HepG2 (cell line): ENCODE results near the gene MOV10L1. TPM values are rescaled to one million over a fixed set of nuclear protein-coding genes. Genes with fewer than 3 reads are reported as not detected.

Experiments
- CBX5 ChIP-seq: sonication (generic); formaldehyde crosslinking; IDR thresholded peaks from 2 replicates; pipeline ENCODE4 v1.4.0; 2020; ENCODE audit warnings: missing genetic modification reagents, borderline replicate concordance
- E2F2 ChIP-seq: sonication (generic); formaldehyde crosslinking; IDR thresholded peaks from 2 replicates; pipeline ENCODE4 v1.4.0; 2020; ENCODE audit warnings: missing genetic modification reagents, borderline replicate concordance
- KAT8 ChIP-seq: IDR thresholded peaks from 2 replicates; pipeline ENCODE4 v1.6.1; 2016; ENCODE audit warnings: missing genetic modification reagents, missing compliant biosample characterization
- KLF9 ChIP-seq: IDR thresholded peaks from 2 replicates; pipeline ENCODE4 v1.6.1; 2016; ENCODE audit warnings: low read depth
- MTA3 ChIP-seq: sonication (generic); formaldehyde crosslinking; IDR thresholded peaks from 2 replicates; pipeline ENCODE4 v1.4.0; 2020; ENCODE audit warnings: missing genetic modification reagents
- NCOA5 ChIP-seq: sonication (generic); formaldehyde crosslinking; IDR thresholded peaks from 2 replicates; pipeline ENCODE4 v1.4.0; 2020; ENCODE audit warnings: missing genetic modification reagents
- NFIC ChIP-seq: IDR thresholded peaks from 2 replicates; pipeline ENCODE4 v1.6.1; 2012; ENCODE audit warnings: mild to moderate bottlenecking, low read length, inconsistent platforms
- POLR2AphosphoS5 ChIP-seq: IDR thresholded peaks from 2 replicates; pipeline ENCODE4 v1.6.1; 2012; ENCODE audit warnings: low read depth, low read length
- PTBP1 ChIP-seq: fragments of 200-400 bp; formaldehyde crosslinking; IDR thresholded peaks from 2 replicates; pipeline ENCODE4 v1.6.1; 2018; ENCODE audit warnings: low read length, low read depth; ENCODE audit not compliant: poor library complexity, severe bottlenecking
- SRY ChIP-seq: sonication (generic); formaldehyde crosslinking; IDR thresholded peaks from 2 replicates; pipeline ENCODE4 v1.8.0; 2022; ENCODE audit warnings: mild to moderate bottlenecking, missing genetic modification reagents
- SUZ12 ChIP-seq: fragments of 150-350 bp; IDR thresholded peaks from 2 replicates; pipeline ENCODE4 v1.6.1; 2014; ENCODE audit warnings: low read depth, low read length
- ZFX ChIP-seq: sonication (generic); formaldehyde crosslinking; IDR thresholded peaks from 2 replicates; pipeline ENCODE4 v1.4.0; 2020; ENCODE audit warnings: mild to moderate bottlenecking, low read depth, missing genetic modification reagents, moderate library complexity
- ZNF235 ChIP-seq: sonication (generic); formaldehyde crosslinking; IDR thresholded peaks from 2 replicates; pipeline ENCODE4 v1.8.1; 2023; ENCODE audit warnings: mild to moderate bottlenecking, missing genetic modification reagents, borderline replicate concordance
- ZNF260 ChIP-seq: sonication (generic); formaldehyde crosslinking; IDR thresholded peaks from 2 replicates; pipeline ENCODE4 v1.4.0; 2020; ENCODE audit warnings: missing genetic modification reagents, low read depth, mild to moderate bottlenecking, borderline replicate concordance
- ZNF343 ChIP-seq: sonication (generic); formaldehyde crosslinking; IDR thresholded peaks from 2 replicates; pipeline ENCODE4 v1.4.0; 2020; ENCODE audit warnings: mild to moderate bottlenecking, missing genetic modification reagents
- ZNF501 ChIP-seq: sonication (generic); formaldehyde crosslinking; IDR thresholded peaks from 2 replicates; pipeline ENCODE4 v1.5.1; 2020; ENCODE audit warnings: mild to moderate bottlenecking, moderate library complexity, missing genetic modification reagents
- ZNF580 ChIP-seq: IDR thresholded peaks from 2 replicates; pipeline ENCODE4 v1.6.1; 2016; ENCODE audit warnings: low read depth, borderline replicate concordance
- ZNF761 ChIP-seq: sonication (generic); formaldehyde crosslinking; conservative IDR thresholded peaks from 2 replicates; pipeline ENCODE4 v1.4.0; 2020; ENCODE audit warnings: mild to moderate bottlenecking, missing genetic modification reagents
- polyA plus RNA-seq, 8 experiments: library from polyadenylated mRNA; depleted of rRNA in 3 of 8; stranded (reverse) in 7 of 8; unstranded in 1 of 8; fragments of >200 nt; fragmentation: Illumina TruSeq in 4 of 8; extraction: Trizol in 4 of 8; gene quantifications; 2 replicates each; pipeline versions ENCODE4 v1.2.1 to v1.2.3, GENCODE V29; 2011 to 2016; ENCODE audit warnings: low read depth in 4 of 8, missing spikeins in 1 of 8, mixed read lengths in 1 of 8; ENCODE audit not compliant: insufficient read depth in 1 of 8
- total RNA-seq, 5 experiments: library from RNA; depleted of rRNA; stranded (reverse); fragments of >200 nt; fragmentation: Illumina TruSeq; extraction: Trizol; gene quantifications; 2 replicates each; pipeline ENCODE4 v1.2.3, GENCODE V29; 2016; ENCODE audit warnings: low read depth in 1 of 5
- TF ChIP-seq, protein P1 (sequence below): sonication (generic); formaldehyde crosslinking; IDR thresholded peaks from 2 replicates; pipeline ENCODE4 v1.8.1; 2023; ENCODE audit warnings: mild to moderate bottlenecking, inconsistent platforms, moderate library complexity, missing genetic modification reagents, borderline replicate concordance
- TF ChIP-seq, protein P2 (sequence below): IDR thresholded peaks from 2 replicates; pipeline ENCODE4 v1.6.1; 2016; ENCODE audit warnings: missing compliant biosample characterization, missing genetic modification reagents, borderline replicate concordance

MOV10L1 gene
- total and polyA plus RNA-seq, 2 of the 13 experiments (the other 11 are each of a cell fraction or from before 2014, with no cell fraction given), result 0.11 to 0.12 TPM

DNA sequence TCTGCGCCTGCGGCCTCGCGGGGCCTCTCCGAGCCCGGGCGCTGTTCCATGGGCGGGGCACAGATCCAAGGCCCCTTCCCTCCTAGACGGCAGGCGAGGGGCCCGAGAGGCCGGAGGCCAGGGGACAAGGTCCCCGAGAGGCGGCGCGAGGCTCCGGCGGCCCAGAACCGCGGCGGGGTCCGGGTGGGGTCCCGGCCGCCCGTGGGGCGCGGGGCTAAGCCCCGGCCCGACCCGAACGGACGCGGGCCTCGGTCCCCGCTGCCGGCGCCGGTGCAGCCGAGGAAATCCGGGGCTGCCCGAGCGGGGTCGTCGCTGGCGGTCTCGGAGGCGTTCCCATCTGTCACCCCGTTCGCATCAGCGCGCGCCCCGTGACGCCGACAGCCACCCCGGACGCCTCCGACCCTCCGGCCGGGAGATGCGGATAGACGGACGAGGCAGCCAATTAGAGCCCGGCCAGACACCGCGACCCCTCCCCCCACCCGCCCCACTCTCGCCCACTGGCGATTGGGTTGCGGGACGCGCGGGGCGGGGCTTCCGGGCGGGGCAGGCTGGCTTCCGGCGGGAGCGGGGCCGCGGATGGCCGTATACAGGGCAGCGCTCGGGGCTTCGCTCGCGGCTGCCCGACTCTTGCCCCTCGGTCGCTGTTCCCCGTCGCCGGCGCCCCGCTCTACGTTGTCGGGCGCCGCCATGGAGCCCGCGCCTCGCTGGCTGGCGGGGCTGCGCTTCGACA is 110.8 kb downstream of the MOV10L1 start, which contains the start of gene SELENOO (continued):
- no peak for TF ChIP-seq ZNF260 (CRISPR knock-in tag)
- TF ChIP-seq, protein P1, sequence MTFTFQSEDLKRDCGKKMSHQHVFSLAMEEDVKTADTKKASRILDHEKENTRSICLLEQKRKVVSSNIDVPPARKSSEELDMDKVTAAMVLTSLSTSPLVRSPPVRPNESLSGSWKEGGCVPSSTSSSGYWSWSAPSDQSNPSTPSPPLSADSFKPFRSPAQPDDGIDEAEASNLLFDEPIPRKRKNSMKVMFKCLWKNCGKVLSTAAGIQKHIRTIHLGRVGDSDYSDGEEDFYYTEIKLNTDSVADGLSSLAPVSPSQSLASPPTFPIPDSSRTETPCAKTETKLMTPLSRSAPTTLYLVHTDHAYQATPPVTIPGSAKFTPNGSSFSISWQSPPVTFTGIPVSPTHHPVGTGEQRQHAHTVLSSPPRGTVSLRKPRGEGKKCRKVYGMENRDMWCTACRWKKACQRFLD (CRISPR knock-in tag), result no peak
- peak; percentile 56 for TF ChIP-seq POLR2AphosphoS5
- TF ChIP-seq PTBP1, result no peak
- no peak for TF ChIP-seq KAT8 (CRISPR knock-in tag)
- TF ChIP-seq KLF9 (CRISPR knock-in tag), result no peak
- TF ChIP-seq NFIC, result no peak
- no peak for TF ChIP-seq ZNF235 (CRISPR knock-in tag)
- no peak for TF ChIP-seq ZNF761
- peak; percentile 80 for TF ChIP-seq ZFX (CRISPR knock-in tag)
- TF ChIP-seq ZNF343, result 0 out of 2 replicates have a peak, but pooled peaks have one; percentile 24
- TF ChIP-seq NCOA5 (CRISPR knock-in tag), result no peak
- TF ChIP-seq SRY (CRISPR knock-in tag), result 0 out of 2 replicates have a peak, but pooled peaks have one; percentile 19
- TF ChIP-seq, protein P2, sequence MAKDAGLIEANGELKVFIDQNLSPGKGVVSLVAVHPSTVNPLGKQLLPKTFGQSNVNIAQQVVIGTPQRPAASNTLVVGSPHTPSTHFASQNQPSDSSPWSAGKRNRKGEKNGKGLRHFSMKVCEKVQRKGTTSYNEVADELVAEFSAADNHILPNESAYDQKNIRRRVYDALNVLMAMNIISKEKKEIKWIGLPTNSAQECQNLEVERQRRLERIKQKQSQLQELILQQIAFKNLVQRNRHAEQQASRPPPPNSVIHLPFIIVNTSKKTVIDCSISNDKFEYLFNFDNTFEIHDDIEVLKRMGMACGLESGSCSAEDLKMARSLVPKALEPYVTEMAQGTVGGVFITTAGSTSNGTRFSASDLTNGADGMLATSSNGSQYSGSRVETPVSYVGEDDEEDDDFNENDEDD (CRISPR knock-in tag), result no peak
- no peak for TF ChIP-seq CBX5 (CRISPR knock-in tag)
- no peak for TF ChIP-seq E2F2
- no peak for TF ChIP-seq ZNF501 (CRISPR knock-in tag)
- no peak for TF ChIP-seq MTA3
- no peak for TF ChIP-seq ZNF580
- TF ChIP-seq SUZ12, result no peak
